Stimulated activated CD4-positive, alpha-beta T cell treated with anti-CD3 and anti-CD28 coated beads, Interleukin-4, amount 100 ng/mL, for 48 hours (primary cell): Measurements from ENCODE around the gene GMPS.
"Not testable (repeated sequence)": the region's sequence is repeated elsewhere in the genome, so short reads cannot be mapped to it uniquely, and the experiment has no call there.

Source experiments
- DNase-seq, 2 donors: peaks; one replicate each; pipeline ENCODE4 v3.0.0-alpha.2; 2020; ENCODE audit warnings: low read depth in 2 of 2

Gene GMPS

DNA sequence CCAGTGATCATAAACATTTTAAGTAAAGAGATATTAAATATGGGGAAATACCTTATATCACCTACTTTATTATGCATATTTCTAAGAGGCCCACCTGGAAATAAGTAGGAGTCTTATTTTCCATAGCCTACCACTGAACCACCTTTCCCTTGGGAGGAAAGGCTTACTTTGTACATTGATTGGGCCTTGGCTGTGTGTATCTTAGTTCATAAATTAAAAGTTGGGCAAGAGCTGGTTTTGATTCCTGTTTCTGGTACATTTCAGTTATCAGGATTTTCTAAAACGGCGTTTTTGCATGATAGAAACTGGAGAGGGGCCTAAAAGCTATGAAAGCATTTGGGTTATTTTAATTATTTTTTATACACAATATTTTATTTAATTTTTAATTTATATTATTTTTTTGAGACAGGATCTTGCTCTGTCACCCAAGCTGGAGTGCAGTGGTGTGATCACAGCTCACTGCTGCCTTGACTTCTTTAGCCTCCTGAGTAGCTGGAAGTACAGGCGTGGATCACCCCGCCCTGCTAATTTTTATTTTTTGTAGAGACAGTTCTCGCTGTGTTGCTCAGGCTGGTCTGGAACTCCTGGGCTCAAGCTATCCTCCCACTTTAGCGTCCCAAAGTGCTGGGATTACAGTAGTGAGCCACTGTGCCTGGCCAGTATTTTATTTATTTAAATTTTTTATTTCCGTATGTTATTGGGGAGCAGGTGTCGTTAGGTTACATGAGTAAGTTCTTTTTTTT is 2.6 kb downstream of the GMPS start:
- no peak for DNase-seq

DNA sequence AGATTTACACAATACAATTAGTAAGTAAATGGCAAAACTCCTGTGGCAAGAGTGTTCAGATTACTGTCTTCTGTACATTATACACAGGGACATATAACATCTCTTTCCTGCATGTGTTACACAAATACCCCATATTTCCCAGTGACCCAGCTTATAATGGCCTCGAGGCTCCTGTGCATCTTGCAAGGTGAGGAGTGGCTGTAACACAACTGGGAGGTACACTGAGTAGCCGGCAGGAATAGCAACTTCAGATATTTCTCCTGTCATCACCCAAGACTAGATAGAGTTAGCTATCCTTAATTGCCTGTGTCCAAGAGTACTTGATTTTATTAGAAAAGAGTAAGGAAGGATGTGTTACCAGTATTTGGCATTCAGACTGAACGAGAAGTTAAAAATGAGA is 5.6 kb downstream of the GMPS start:
- no peak for DNase-seq

DNA sequence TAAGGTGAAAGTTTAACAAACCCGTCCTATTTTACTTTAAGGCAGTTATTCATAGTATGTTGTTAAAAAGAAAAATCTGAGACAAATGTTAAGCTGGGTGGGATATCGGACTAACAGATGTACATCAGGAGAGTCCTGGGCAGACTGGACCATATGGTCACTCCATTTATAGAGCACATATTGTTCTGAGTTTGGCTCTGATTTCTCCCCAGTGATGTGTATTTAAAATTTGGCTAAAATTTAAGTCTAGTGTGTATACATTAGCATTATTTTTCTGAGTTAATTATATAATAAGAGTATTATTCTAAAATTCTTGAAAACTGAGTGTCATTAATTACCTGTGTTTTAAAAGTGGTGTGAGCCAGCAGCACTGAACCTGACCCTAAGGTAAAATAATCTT is 6.1 kb downstream of the GMPS start:
- no peak for DNase-seq

DNA sequence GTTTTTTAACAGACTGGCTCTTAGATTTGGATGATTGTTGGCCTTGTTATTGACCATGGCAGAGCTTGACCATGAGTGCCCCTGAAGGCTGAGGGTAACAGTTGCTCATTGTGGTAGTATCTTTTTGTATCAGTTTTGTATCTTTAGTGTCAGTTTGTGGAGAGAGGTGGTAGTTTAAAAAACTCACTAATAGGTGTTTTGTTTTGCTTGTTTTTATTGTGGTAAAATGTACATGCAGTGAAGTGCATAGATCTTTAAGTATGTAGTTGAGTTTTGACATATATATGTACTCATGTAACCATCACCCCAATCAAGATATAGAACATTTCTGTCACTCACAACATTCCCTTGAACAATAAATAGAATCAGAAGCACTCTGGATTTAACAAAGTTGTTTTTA is 9.8 kb downstream of the GMPS start:
- no peak for DNase-seq

DNA sequence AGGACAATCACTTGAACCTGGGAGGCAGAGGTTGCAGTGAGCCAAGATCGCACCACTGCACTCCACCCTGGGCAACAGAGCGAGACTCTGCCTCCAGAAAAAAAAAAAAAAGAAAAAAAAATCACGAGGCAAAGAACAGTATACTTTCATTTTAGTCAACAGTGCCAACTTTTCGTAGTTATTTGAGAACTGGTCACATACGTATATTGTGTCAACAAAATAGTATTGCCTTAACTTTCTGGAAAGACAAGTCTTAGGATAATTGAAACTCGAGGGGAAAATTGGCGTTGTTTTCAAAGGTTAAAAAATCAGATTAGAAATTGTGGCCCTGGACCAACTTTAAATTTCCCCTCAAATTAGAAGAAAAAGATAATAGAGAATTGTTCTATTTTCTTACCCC is 13.8 kb downstream of the GMPS start:
- DNase-seq, result no peak

DNA sequence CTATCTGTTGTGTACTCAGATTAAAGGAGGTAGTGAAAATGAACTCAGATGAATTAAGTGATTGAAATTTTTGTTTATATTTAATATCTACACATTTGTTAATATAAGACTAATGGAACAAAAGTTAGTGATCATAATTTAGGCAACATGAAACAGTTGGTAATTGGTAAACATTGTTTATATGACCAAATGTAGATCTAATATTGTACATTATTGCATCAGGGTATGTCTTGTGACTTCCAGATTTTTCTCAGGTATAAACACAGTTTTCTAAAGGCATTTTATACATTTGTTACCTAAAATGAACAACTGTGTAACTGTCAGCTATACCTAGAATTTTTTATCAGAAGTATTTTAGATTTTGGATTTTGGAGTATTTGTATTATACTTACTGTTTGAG is 14.8 kb downstream of the GMPS start:
- no peak for DNase-seq

DNA sequence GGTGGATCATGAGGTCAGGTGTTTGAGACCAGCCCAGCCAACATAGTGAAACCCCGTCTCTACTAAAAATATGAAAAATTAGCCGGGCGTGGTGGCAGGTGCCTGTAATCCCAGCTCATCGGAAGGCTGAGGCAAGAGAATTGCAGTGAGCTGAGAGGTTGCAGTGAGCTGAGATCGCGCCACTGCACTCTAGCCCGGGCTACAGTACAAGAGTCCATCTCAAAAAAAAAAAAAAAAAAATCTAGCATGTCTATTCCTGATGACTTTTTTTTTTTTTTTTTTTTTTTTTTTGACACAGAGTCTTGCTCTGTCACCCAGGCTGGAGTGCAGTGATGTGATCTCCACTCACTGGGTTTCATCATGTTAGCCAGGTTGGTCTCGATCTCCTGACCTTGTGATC is 15.9 kb downstream of the GMPS start:
- DNase-seq, result not testable (repeated sequence)

DNA sequence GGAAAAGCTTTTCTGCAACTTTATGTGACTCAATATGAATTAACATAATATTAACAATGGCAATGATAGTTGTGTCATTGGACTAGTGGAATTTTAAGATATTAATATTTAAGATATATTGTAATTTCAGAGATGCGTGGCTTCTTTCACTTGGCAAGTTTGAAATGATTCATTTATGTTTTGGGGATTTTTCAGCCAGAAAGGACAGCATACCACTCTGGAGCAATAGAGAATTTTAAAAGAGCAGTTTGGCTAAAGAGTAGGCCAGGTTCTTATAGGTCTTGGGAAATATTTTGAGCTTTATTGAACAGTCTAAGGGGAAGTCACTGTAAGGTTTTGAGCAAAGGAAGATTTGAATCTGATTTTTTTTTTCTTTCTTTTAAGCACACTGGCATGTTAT is 16.5 kb downstream of the GMPS start:
- DNase-seq, result no peak

DNA sequence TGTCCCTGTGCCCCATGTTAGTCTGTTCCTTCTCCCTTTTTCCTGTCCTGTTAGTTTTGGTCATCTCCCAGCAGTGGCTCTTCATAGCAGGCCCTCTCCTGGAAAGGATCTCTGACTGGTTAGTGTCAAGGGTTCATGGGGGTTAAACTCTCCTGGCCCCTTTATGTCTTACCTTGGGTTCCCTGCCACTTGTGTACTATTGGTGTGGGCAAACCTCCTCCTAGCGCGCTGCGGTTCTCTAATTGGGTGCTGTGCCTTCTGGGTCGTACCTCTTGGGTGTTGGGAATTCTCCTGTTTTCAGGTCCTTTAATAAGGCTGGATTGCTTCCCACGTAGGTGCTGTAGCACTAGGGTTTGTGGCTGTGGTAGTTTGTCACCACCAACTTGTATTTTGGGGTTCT is 18.8 kb downstream of the GMPS start:
- no peak for DNase-seq

DNA sequence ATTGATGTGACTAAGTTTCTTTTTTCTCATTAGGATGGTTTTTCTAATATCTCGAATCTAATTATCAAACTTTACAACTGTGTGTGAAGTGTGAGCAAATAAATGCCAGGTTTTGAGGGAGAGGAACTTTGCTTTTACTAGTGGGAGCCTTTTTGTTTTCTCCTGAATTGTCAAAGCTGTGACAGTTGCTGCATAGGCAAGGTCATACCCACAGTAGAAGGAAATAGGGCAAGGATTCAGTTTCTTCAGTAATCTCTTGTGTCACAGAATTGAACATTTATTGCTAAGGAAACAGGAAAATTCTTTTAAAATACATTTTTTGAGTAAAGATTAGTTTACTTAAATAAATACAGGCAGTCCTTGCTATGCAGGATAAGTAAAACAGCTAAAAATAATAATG is 19.5 kb downstream of the GMPS start:
- no peak for DNase-seq

DNA sequence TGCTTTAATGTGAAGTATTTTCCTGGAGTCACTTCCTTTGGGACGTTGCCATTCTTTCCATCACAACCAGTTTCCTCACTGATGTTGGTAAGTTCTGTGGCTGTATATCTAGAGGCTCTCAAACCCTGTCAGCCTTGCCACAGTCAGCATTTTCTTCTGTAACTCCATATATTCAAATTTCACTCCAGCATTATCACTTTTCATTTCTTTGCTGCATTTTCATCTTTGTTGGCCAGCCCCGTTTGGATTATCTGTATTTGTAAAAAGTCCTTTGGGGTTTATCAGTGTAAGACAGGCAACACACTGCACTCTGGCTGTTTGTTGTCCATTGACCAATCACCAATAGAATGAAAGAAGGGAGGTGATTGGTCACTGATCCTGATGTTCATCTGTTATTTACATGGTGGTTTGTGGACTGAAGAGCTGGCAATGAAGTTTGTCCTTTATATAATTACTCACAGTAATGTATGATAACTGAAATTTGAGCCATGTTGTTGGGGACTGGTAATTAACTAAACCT is 20.3 kb downstream of the GMPS start:
- no peak for DNase-seq

DNA sequence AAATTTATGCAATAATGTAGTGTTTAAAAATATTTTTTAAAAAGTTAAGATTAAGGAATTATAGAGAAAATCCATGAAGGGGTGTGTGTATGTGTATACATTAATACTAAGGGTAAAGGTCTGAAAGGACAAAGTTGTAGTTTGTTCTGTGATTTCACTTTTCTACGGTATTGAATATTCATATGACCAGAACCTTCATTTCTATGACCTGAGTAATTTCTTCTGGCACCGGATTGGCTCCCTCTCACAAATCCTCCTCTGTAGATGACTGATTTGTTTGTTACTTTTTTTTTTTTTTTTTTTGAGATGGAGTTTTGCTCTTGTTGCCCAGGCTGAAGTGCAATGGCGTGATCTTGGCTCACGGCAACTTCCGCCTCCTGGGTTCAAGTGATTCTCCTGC is 20.9 kb downstream of the GMPS start:
- DNase-seq, result no peak

DNA sequence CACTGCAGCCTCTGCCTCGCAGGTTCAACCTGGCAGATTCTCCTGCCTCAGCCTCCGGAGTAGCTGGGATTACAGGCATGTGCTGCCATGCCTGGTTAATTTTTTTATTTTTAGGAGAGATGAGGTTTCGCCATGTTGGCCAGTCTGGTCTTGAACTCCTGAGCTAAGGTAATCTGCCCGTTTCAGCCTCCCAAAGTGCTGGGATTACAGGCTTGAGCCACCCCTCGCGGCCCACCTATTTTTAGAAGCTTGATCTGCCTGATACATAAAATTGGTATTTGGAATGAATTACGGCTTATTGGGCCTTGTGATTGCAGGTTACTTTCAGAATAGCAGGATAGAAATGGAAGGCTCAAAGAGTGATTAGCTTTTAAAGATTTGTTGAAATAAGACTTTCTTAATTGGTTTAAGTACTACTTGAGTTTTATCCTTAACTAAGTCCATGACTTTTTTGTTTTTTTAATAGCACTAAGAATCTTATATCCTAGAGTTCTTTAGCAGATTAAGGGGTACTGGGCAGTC is 25.0 kb downstream of the GMPS start:
- no peak for DNase-seq

DNA sequence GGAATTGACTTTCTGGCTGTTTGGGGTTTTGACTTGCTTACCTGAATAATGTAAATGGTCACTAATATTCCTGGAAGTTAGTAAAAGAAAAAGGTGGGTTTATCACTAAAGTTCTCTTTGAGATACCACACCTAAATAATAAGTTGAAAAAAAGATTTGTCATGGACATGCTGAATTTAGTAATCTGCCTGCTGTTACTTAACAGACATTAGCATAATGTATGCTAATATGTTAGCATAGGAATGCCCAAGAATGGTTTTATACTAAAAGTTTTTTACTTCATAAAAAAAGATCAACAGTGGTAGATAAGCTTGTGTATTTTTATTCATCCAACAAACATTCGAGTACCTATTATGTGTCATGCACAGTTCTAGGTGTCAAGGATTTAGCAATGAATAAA is 36.5 kb downstream of the GMPS start:
- no peak for DNase-seq

DNA sequence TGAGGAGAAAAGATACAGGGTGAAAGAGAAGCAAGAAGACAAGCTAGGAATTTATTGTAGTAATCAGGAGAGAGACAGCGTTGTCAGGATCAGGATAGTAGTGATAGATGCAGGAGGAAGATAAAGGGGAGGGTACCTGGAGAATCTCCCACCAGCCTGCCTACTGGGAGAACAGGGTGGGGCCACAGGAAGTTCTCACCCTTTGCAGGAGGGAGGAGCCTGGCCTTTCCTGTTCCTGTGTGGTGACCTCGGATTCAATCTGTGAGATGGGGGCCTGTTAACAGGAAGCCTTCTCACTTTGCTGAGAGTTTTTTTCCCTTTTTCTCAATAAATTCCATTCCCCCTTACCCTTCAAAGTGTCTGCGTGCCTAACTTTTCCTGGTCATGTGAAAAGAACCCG is 37.6 kb downstream of the GMPS start:
- no peak for DNase-seq

DNA sequence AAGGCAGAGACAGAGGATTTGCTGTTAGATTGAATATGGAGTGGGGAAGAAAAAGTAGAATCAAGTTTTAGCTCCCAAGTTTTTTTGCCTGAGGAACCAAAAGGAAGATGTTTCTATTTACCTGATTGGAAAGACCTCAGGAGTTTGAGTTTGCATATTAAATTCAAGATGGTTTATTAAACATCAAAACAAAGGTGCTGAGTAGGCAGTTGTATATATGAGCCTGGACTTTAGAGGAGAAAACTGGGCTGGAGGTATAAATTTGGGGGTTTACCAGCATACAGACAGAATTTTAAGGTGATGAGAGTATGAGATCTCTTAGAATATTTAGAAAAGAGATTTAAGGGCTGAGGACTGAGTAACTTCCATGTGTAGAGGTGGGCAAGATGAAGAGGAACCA is 38.2 kb downstream of the GMPS start:
- DNase-seq, result no peak

DNA sequence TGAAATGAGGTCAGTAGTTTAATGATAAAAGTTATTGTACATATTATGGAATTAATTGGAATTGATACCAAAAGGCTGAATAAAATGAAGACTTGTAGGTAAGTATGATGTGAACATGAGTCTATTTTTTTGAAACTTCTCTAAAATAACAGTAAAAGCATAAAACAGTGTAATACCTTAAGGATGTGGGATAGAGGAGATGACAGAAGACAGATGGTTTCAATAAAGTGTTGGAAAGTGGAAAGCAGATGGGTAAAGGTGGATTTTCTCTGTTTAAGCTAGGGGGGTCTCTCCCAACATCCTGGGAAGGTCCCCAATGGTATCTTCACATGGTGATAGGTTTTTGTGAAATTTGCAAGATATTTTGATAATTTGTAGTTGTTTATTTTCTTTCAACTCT is 41.6 kb downstream of the GMPS start:
- no peak for DNase-seq

DNA sequence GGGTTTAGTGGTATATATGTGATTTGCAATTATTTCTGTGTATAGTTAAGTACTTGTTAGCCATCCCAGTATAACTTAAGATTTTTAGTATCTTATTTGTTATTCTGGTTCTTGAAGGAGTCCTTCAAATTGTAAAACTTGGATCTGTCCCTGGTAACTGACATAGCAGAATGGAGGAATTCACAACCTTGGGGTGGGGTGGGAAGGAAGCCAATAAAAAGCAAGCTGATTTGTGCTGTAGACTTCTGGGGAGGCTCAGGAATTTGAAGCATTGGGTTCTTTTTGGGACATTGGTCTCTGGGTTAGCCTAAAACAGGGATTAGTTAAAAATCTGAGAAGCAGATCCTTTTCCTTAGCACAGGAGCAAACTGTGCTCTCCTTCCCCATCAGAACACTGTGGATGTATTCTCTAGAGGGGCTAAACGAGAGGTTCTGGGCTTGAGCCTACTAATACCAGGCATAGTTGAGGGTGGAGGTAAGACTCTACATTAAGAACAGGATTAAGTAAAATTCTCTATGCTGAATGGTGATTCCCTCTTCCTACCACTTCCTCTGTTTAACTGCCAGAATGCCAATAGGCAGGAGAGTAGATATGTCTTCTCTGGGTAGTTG is 42.2 kb downstream of the GMPS start:
- no peak for DNase-seq

DNA sequence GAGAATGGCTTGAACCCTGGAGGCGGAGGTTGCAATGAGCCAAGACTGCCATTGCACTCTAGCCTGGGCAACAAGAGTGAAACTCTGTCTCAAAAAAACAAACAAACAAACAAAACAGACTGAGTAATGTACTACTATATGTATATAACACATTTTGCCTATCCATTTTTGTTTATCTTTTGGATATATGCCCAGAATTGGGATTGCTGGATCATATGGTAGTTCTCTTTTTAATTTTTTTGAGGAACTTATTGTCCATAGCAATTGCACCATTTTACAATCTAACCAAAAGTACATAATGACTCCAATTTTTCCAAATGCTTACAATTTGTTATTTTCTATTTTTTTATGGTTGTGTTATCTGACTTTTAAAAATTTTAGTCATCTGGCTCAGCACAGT is 47.3 kb downstream of the GMPS start:
- DNase-seq, result no peak

DNA sequence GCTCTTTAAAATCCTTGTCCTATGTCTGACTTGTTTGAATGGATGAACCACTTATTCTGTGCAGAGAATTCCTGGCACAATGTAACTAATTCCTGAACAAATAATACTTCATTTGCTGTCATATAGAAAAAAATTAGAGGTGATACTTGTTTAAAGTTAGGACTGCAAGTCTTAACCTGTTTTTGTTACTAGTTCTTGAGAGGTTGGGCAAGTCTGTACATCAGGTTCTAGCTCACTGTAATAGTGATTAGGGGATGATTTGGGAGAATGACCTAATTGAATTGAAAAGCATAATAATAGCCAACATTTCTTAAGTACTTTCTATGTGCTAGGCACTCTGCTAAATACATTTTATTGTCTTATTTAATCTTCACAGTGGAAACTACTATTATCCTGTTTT is 49.3 kb downstream of the GMPS start:
- DNase-seq, result no peak

DNA sequence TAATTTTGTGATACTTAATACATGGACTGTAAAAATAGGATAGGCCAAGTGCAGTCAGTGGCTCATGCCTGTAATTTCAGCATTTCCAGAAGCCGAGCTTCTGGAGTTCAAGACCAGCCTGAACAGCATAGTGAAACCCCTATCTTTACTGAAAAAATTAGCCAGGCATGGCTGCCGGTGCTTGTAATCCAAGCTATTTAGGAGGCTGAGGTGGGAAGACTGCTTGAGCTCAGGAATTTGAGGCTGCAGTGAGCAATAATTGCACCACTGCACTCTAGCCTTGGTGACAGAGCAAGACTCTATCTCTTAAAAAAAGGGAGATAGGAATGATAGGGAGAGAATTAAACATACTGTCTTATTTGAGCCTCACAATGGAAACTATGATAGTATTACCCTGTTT is 51.0 kb downstream of the GMPS start:
- DNase-seq, result no peak

DNA sequence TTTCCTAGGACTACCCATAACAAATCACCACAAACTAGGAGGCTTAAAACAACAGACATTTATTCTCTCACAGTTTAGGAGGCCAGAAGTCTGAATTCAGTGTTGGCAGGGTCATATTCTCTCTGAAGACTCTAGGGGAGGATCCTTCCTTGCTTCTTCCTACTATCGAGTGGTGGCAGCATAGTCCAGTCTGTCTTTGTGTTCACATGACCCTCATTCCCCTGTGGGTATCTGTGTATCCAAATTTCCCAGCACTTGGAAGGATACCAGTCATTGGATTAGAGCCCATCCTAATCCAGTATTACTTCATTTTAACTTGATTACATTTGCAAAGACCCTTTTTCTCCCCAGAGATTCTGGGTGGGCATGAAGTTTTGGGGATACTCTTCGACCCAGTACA is 63.8 kb downstream of the GMPS start:
- DNase-seq, result no peak

DNA sequence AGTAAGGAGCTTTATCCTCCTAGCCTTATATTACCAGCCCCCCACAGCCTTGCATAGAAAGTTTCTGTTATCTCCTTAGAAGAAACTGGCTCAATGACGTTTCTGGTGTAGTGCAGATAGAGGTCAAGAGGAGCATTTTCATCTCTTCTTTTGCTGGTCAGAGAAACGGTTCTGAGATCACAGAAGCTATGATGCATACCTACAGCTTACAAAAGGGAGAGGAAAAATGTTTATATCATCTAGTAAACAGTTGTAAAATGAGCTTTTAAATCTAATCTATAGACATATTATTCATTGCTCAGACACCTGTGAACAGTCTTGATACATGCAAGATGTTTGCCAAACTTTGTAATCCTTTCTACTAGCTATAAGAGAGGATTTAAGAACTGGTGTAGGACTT is 68.0 kb downstream of the GMPS start:
- DNase-seq, result no peak

DNA sequence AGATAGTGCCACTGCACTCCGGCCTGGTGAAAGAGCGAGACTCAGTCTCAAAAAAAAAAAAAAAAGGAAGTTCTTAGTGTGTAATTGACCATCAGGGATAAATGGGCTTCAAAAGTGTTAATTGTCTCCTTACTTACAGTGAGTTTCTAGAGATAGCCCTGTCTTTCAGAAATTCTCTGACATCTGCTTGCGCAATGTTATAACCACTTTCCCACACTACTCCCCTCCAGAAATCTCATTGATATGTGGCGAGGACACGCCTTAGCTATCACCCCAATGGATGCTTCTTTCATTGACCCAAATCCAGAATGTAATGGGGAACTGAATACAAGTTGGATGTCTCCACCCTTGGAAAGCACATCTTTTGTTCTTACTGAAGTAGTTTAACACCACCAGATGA is 70.9 kb downstream of the GMPS start:
- DNase-seq, result no peak
